GM12891 (cell line): Measurements from ENCODE around the gene KLHL42.

Experiments used
- DNase-seq: peaks from one replicate; pipeline ENCODE4 v3.0.0; 2011; ENCODE audit warnings: low spot score; ENCODE audit not compliant: insufficient read length
- FAIRE-seq: peaks from 2 replicates; lab custom pipeline; 2011; peaks lifted over from hg19 to GRCh38; lab: Jason Lieb, UNC
- PAX5 ChIP-seq: IDR thresholded peaks from 2 replicates; pipeline ENCODE4 v1.6.1; 2011; ENCODE audit warnings: low read length, moderate library complexity, mild to moderate bottlenecking; ENCODE audit not compliant: insufficient read depth, severe bottlenecking
- POLR2A ChIP-seq: IDR thresholded peaks from 2 replicates; pipeline ENCODE4 v1.6.1; 2011; ENCODE audit warnings: low read depth, low read length, control low read depth
- POLR2AphosphoS5 ChIP-seq: IDR thresholded peaks from 2 replicates; pipeline ENCODE4 v1.6.1; 2011; ENCODE audit warnings: low read depth, low read length, control low read depth
- POU2F2 ChIP-seq: IDR thresholded peaks from 2 replicates; pipeline ENCODE4 v1.6.1; 2011; ENCODE audit warnings: low read depth, mild to moderate bottlenecking, control low read depth, low read length, moderate library complexity
- SPI1 ChIP-seq: IDR thresholded peaks from 2 replicates; pipeline ENCODE4 v1.6.1; 2011; ENCODE audit warnings: low read depth, low read length, control low read depth
- TAF1 ChIP-seq: IDR thresholded peaks from 2 replicates; pipeline ENCODE4 v1.6.1; 2011; ENCODE audit warnings: low read depth, low read length, control low read depth

The KLHL42 gene

GRCh38 chr12:27779416-27779919, 565 bp upstream of the KLHL42 start:
- FAIRE-seq, result peak; percentile 85
- DNase-seq, result peak; percentile 21
- TF ChIP-seq TAF1 (peak; percentile 40; the same call in 1 of the 2 replicates), POLR2AphosphoS5 (no peak; the same call in 1 of the 2 replicates)

- TF ChIP-seq SPI1, result no peak
- no peak for TF ChIP-seq TAF1
- TF ChIP-seq PAX5, result no peak
- no peak for TF ChIP-seq POU2F2
- DNase-seq (peak; percentile 36), FAIRE-seq (peak; percentile 82)
Observed at GRCh38 chr12:27780612-27781408, 777 bp downstream of the KLHL42 start.

DNA sequence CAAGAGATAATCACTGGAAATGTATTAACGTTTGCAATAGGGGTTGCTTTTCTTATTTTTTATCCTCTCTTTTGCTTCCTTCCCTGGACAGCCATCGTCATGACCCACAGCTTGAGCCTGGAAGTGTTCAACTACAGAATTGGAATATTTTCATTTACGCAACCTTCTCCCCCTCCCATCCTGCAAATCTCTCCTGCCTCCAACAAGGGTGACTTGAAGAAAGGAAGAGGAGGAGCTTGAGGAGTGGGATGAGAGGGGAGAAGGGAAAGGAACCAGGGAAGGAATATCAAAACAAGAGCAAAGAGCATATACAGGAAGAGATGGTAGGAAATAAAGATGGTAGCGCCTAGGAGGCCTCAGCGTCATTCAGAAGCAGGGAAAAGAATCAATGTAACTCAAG, 1.6 kb downstream of the KLHL42 start:
- TF ChIP-seq POU2F2, result no peak
- no peak for TF ChIP-seq PAX5
- TF ChIP-seq SPI1, result no peak
- TF ChIP-seq POLR2A, result no peak
- no peak for TF ChIP-seq POLR2AphosphoS5
- FAIRE-seq (no peak), DNase-seq (no peak)

DNA sequence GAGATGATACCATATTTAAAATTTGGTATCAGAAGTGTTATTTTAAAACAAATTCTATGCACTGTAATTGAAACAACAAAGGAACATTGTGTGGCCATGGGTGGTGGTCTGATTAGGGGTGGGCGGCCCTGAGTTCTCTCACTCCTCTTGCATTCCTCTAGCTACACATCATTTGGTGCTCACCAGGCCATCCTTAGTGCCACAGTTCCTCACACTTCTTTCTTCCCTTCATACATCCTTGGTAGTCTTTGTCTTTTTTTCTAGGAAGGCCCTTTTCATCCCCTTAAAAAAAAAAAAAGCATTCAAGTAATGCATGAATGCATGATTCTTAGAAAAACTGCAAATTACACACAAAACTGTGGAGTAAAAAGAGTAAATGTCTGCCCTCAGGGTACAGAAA, 2.4 kb downstream of the KLHL42 start:
- FAIRE-seq (no peak), DNase-seq (no peak)
- TF ChIP-seq POU2F2 (no peak), PAX5 (no peak), POLR2AphosphoS5 (no peak), POLR2A (no peak), TAF1 (no peak), SPI1 (no peak)

- no peak for TF ChIP-seq POLR2A
- TF ChIP-seq PAX5, result no peak
- TF ChIP-seq POLR2AphosphoS5, result no peak
- TF ChIP-seq TAF1, result no peak
- TF ChIP-seq SPI1, result no peak
- no peak for TF ChIP-seq POU2F2
- no peak for DNase-seq
- no peak for FAIRE-seq
Observed at GRCh38 chr12:27785882-27786570, 6.0 kb downstream of the KLHL42 start.

GRCh38 chr12:27787559-27787958, 7.5 kb downstream of the KLHL42 start:
- DNase-seq (no peak), FAIRE-seq (no peak)
- no peak for TF ChIP-seq POU2F2
- no peak for TF ChIP-seq SPI1
- no peak for TF ChIP-seq POLR2A
- TF ChIP-seq PAX5, result no peak
- TF ChIP-seq TAF1, result no peak
- no peak for TF ChIP-seq POLR2AphosphoS5

GRCh38 chr12:27790179-27790578, 10.1 kb downstream of the KLHL42 start:
- TF ChIP-seq POU2F2 (no peak), PAX5 (no peak), POLR2AphosphoS5 (no peak), SPI1 (no peak), TAF1 (no peak), POLR2A (no peak)
- FAIRE-seq, result no peak
- DNase-seq, result no peak

- no peak for TF ChIP-seq TAF1
- no peak for TF ChIP-seq POLR2A
- no peak for TF ChIP-seq POLR2AphosphoS5
- no peak for TF ChIP-seq SPI1
- TF ChIP-seq PAX5, result no peak
- TF ChIP-seq POU2F2, result no peak
- DNase-seq (no peak), FAIRE-seq (no peak)
Observed at GRCh38 chr12:27794818-27795584, 15.0 kb downstream of the KLHL42 start.

GRCh38 chr12:27796128-27796527, 16.1 kb downstream of the KLHL42 start:
- FAIRE-seq (no peak), DNase-seq (no peak)
- TF ChIP-seq SPI1 (no peak), PAX5 (no peak), POU2F2 (no peak), POLR2AphosphoS5 (no peak), TAF1 (no peak), POLR2A (no peak)
